ENCODE measurements around the gene SLC38A2.

The SLC38A2 gene

GRCh38 chr12:46320731-46321130 lies 51.8 kb downstream of the SLC38A2 start:
- Histone ChIP-seq H3K27me3 (ENCODE audit: control insufficient read depth, insufficient read depth, low read length, poor library complexity, severe bottlenecking) (no peaks in the 10 kb centered on the region), H3K4me1 (ENCODE audit: control insufficient read depth, insufficient read depth, low read length) (peaks cover 5% of the 10 kb centered on the region), H3K9me3 (ENCODE audit: control insufficient read depth, low read length) (no peaks in the 10 kb centered on the region), H3K4me3 (ENCODE audit: insufficient read depth, low read depth, low read length) (no peak overlapping the region), H3K27ac (ENCODE audit: insufficient read depth, low read depth, low read length, poor library complexity, severe bottlenecking) (no peak overlapping the region), H3K36me3 (ENCODE audit: control insufficient read depth, insufficient read depth, low read length) (no peaks in the 10 kb centered on the region)
- WGBS, 2 experiments, result 44 to 46% methylated on average over 1 of the region's 1 CpG

- no peak overlapping the region for H3K4me3 ChIP-seq (ENCODE audit: insufficient read depth, low read depth, low read length)
- H3K4me1 ChIP-seq (ENCODE audit: control insufficient read depth, insufficient read depth, low read length), result peaks cover 5% of the 10 kb centered on the region
- H3K27ac ChIP-seq (ENCODE audit: insufficient read depth, low read depth, low read length, poor library complexity, severe bottlenecking), result no peak overlapping the region
- no peaks in the 10 kb centered on the region for H3K27me3 ChIP-seq (ENCODE audit: control insufficient read depth, insufficient read depth, low read length, poor library complexity, severe bottlenecking)
- H3K9me3 ChIP-seq (ENCODE audit: control insufficient read depth, low read length), result no peaks in the 10 kb centered on the region
- H3K36me3 ChIP-seq (ENCODE audit: control insufficient read depth, insufficient read depth, low read length), result no peaks in the 10 kb centered on the region
- 86 to 88% methylated on average over 5 of the region's 5 CpGs for WGBS, 2 experiments
Observed at GRCh38 chr12:46318037-46318436, 54.5 kb downstream of the SLC38A2 start.

Measured in ectodermal cell (in vitro differentiated cells).